Measurements from ENCODE around the gene CSF2RB.

Gene CSF2RB

DNA sequence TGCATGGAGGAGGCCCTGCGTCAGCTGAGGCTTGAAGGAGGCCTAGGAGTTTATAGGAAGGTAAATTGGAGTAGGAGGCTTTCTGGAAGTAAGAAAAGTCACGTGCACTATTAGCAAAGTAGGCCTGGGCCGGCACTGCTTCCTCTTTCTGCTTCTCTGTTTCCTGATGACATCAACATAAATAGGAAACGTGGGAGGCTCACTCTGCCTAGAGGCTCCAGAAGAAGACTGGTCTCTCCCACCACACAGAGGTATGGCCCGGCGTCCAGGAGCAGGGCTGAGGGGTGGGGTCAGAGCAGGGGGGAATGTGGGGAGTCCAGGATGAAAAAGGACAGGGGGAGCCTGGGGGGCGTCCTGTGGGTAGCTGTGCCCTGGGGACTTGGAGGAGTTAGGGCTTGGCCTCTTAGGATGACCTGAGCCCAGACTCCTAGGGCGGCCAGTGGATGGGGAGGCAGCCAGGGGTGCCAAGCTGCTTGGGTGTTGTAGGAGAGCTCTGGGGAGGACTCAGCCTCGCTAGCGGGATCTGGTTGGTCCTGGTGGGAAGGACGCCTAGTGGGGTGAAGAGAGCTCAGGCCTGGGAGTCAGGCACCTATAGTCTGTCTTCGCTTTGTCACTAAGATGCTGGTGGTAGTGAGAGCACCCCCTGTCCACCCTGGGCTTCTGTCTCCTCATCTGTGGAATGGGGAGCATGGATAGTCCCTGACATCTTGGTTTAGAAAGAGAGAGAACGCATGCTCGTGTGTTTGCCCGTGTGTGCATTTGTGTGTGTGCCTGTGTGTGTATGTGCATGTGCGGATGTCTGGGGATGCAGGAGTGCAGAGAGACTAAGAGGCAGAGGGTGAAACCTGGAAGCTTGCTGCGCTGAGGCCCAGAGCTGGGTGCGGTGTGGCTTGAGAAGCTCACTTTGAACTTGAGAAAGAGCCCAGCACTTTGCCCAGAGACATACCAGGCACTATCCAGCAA, at the start of gene CSF2RB:
CSF2RB (plus strand) TSS at position 202 of the 963 bp plus-strand sequence. CDS start 8,580 bp downstream, outside the sequence.
- no peak for DNase-seq

DNA sequence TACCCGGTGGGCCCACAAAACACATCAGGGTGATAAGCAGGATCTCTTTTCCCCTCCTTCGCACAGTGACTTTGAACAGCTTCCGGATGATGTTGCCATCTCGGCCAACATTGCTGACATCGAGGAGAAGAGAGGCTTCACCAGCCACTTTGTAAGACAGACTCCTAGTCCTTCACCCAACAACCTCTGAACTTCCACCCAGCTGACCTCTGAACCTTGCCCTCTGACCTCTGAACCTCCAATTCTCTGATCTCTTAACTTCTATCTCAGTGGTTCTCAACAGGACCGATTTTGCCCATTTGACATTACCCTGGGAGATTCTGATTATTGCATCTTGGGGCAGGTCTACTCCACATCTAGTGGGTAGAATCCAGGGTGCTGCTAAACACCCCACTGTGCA, 49.4 kb upstream of the CSF2RB start:
- DNase-seq, result no peak

DNA sequence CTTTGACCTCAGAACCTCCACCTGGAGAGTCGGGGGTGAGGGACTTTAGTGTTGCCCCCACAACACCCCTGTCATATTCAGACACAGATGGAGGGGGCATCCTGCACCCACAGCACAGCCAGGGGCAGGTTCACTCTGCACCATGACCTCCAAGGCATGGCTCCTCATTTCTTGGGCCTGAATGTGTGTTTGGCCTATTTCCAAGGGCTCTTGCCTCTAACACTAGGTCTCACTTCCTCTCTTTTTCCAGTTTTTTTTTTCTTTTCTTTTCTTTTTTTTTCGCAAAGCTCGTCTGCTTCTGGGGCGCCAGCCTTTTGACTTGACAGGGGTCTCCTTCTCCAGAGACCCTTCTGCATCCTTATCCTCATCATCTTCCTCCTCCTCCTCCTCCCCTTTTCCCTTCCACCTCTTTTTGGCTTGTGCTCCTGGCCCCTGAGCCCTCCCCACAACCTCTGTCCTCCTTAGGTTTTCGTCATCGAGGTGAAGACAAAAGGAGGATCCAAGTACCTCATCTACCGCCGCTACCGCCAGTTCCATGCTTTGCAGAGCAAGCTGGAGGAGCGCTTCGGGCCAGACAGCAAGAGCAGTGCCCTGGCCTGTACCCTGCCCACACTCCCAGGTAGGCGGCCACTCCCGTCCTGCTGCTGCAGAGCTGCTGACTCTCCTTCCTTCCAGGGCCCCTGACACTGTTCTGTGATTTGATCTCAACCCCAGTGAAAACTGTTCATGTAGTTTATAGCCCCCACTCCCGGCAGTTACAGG, 48.8 kb upstream of the CSF2RB start:
- DNase-seq, result no peak

DNA sequence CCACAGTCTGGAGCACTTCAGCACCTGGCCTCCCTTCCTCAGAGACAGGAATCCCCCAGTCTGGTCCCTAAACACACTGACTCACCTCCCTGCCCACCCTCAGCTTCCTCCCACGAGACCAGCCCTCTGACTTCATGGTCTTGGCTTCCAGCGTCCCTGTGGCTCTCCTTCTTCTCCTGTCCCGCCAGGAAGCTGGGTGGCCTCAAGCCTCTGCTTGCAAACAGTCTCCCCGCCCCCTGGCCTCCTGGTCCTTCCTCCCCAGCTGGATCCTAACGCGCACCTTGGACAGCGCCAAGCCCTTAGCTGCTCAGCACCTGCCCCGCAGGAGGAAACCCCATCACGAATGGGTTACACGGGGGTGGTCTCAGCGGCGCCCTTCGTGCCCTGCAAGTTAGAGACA, 48.1 kb upstream of the CSF2RB start:
- DNase-seq, result no peak

DNA sequence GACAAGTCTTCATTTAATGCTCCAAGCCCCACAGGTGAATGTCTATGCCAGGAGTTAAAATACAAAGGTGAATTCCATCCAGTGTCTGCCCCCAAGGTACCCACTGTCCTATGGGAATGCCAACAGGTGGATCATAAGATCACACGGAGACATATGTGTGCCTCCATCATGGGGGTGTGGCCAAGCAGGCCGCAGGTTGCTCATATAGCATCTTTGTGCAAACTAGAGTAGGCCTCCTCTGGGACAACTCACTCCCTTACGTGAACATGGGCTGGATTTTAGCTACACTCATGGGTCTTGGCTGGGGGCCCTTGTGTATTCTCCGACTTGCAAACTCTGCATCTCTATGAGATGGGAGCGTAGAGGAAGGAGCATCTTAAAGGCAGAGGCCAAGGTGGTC, 45.7 kb upstream of the CSF2RB start:
- DNase-seq, result no peak

DNA sequence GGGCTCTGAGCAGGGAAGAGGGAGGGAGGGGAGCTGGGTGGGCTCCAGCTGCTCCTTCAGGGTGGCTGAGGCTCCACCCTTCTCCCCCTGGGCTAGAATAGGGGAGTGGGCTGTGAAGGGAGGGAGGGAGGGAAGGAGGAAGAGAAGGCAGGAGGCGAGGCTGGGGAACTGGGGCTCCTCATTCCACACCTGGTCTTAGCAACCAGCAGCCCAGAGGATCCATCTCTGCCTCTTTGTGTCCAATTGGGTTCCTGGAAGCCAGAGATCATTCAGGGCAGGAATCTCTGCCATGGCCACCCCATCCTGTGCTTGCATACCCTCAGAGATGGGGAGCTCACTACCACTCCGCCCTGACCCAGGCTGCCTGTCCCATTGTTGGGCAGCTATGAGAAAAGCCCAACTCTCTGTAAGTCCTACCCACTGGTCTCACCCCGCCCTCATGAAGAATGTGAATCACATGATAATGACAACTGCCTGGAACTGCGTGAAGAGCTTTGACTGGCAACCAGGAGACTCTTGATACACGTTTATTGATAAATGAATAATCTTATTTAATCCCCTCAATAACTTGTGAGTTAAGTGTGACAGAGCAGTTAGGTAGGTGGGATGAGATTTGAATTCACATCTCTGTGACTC, 44.8 kb upstream of the CSF2RB start:
- no peak for DNase-seq

DNA sequence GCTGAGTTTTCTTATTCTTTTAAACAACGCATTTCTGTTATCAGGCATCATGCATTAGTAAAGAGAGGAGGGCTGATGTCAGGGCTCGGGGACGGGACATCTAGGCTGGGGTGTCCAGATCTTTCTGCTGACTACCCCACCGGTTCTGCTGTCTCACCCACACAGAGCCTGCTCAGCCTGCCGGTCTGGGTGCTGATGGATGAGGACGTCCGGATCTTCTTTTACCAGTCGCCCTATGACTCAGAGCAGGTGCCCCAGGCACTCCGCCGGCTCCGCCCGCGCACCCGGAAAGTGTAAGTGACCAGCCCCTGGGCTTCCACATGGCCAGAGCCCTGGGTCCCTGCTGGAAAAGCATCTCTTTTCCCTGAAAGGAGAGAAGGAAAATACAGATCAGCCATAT, 43.2 kb upstream of the CSF2RB start:
- no peak for DNase-seq

DNA sequence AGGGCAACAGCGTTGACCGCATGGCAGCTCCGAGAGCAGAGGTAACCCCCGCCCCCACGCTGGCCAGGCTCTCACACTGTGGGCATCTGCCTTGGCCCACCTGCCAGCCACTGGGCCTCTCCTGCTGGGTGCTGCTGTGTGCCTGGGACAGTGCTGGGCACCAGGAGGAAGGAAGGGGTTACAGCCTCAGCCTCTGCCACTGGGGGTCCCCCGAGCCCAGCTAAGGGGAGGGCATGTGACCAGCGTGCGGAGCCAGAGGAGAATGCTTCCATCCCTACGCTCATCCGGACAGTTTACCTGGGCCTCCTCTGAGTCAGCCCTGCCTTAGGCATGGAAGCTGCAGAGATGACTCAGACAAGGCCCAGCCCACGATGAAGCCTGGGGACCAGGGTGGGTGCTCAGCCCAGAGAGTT, 41.8 kb upstream of the CSF2RB start:
- DNase-seq, result no peak

DNA sequence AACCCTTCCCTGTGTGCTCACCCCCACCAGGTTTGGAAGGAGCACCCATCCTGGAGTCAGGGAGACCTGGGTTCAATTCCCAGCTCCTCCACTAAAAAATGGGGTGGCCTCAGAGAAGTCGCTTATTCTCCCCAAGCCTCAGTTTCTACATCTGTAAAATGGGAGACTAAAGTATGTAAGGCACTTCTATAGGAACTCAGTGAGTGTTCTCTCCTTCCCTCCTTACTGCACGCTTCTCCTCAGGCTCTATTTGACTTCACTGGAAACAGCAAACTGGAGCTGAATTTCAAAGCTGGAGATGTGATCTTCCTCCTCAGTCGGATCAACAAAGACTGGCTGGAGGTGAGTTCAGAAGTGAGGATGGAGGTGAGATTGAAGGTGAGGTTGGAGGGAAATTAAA, 41.3 kb upstream of the CSF2RB start:
- no peak for DNase-seq

DNA sequence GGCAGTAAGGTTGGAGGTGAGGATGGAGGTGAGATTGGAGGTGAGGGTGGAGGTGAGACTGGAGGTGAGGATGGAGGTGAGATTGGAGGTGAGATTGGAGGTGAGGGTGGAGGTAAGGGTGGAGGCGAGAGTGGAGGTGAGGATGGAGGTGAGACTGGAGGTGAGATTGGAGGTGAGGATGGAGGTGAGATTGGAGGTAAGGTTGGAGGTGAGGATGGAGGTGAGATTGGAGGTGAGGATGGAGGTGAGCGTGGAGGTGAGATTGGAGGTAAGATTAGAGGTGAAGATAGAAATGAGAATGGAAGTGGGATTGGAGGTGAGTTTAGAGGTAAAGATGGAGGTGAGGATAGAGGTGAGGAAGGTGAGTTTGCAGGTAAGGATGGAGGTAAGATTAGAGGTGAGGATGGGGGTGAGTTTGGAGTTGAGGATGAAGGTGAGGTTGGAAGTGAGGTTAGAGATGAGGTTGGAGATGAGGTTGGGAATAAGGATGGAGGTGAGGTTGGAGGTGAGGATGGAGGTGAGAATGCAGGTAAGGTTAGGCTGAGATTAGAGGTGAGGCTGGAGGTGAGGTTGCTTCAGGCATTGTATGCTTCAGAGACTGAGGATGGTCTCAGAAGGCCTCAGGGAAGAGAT, 40.4 kb upstream of the CSF2RB start:
- no peak for DNase-seq

DNA sequence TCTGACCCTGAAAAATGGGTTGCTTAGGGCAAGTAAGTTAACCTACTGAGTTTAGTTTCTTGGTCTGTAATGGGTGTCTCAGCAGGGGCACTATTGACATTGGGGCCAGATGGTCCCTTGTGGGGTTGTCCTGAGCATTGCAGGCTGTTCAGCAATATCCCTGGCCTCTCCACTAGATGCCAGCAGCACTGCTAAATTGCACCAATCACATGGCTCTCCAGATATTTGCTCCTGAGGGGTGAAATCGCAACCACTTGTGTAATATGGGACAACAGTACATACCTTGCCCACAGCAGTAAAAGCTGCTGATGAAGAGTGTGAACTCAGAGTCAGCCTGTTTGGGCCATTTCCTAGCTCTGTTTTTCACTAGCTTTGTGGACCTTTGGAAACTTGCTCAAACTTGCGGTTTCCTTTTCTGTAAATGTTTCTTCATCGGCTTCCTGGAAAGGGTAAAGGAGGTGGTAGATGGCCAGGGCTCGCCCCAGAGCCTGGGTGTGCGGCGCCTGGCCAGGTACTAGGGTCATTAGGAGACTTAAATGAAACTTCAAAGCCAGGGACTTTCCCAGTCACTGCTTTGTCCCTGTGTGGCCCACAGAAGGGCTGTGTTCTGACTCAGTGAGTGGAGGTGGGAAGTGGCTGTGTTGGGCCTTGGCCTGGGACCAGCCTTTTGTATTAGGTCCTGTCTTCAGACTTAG, 39.7 kb upstream of the CSF2RB start:
- DNase-seq, result no peak

DNA sequence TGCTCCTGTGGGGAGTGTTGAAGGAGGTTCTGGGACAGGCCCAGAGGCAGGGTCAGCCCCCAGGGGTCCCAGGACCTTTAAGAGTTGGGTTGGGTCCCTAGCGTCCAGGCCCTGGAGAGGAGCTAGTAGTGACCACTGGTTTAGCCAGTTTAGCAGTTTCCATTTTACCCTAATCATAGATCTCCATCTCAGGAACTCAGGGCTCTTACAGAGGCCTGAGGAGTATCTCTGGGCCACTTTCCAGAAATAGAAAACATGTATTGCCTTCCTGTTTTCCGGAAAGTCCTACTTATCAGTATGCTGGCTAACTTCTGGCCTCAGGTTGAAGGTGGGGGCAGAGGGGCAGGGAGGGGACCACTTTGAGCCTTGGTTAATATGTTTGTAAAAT, 39.1 kb upstream of the CSF2RB start:
- no peak for DNase-seq

DNA sequence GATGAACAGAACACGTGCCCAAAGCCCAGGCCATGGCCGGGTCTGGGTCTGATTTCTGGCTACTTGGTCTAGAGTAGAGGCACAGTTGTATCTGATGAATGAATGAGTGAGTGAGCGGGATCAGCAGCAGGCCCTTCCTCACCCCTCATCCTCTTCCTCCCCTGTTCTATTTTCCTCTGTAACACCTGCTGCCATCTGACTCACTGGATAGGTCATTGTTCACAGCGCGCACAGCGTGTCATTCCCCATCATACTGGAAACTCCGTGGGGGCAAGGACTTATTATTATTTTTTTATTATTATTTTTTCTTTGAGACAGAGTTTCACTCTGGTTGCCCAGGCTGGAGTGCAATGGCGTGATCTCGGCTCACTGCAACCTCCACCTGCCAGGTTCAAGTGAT, 38.7 kb upstream of the CSF2RB start:
- no peak for DNase-seq

DNA sequence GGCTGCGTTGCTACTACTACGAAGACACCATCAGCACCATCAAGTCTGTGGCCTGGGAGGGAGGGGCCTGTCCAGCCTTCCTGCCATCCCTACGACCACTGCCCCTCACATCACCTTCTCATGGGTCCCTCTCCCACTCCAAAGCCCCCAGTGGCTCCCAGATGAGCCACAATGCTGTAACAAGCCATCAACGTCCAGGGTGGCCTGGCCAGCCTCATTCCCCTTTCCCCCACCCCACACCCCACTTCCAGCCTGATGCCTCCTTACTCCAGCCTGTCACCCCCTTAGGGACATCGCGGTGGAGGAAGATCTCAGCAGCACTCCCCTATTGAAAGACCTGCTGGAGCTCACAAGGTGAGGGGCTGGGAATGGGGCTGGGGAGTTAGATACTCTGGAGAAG, 37.7 kb upstream of the CSF2RB start:
- DNase-seq, result no peak

DNA sequence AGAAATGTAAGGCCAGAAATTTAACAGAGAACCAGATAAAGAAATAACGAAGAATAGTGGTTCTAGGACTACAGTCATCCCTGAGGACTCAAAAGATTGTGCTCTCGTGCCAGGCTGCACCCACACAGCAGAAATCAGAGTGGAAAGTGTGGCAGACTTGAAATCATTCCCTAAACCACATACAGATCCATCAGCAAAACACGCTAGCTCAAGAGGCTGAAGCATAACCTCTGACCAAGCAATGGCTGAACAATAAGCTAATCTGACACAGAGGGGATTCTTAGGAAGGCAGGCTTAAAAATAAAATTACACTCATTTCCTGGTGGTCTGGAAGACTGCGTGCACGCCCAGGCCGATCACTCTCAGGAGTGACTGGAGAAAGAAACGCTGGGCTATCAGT, 33.7 kb upstream of the CSF2RB start:
- DNase-seq, result no peak

DNA sequence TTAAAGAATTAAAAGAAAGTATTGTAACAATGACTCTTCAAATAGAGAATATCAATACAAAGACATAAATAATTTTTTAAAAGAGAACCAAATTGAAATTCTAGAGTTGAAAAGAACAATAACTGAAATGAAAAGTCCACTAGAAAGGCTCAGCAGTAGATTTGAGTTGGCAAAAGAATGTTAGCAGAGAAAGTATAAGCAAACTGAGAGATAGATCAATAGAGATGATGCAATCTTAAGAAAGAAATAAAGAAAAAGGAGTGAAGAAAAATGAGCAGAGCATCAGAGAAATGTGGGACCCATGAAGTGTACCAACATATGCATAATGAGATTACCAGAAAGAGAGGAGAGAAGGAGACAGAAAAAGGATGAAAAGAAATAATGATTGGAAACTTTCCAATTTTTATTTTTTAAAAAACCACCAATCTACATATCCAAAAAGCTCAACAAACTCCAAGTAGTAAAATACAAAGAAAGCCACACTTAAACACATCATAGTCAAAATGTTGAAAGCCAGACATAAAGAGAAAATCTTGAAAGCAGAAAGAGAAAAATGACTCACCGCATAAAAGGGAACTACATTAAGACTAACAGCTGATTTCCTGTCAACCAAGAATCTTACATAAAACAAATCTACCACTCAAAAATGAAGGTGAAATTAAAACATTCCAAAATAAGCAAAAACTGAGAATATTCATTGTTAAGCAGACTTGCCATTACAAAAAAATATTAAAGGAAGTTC, 31.8 kb upstream of the CSF2RB start:
- DNase-seq, result no peak

DNA sequence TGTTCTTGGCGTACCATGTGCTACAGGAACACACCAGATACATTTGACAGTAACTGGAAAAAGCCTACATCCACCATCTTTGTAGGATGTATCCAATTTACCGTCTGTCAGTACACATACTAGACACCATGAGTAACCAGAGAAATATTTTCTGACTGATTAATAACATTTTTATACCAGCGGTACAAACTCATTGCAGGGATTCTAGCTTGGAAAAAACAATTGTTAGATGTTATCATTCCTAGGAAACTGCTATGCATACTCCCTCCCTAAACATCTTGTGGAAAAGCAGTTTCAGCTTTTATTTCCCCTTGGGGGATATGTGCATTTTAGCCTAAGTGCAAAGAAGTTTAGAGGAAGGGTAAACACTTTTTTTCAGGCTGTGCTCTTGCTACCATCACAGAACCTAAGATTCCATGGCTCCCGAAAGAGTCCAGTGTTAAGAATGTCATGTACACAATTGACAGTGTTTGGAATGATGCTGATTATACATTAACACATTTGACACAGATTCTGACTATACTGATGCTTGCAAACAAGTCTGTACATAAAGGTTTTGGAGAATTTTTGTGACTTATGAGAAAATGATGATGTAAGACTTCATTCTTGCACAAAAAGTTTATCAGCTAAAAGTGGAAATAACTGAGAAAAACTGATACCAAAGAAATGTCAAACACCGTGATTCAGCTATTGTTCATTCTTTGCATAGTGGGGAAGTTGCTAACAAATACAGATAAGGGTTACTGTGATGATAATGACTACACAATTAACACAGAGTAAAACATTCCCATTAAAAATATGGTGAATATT, 28.9 kb upstream of the CSF2RB start:
- DNase-seq, result no peak

DNA sequence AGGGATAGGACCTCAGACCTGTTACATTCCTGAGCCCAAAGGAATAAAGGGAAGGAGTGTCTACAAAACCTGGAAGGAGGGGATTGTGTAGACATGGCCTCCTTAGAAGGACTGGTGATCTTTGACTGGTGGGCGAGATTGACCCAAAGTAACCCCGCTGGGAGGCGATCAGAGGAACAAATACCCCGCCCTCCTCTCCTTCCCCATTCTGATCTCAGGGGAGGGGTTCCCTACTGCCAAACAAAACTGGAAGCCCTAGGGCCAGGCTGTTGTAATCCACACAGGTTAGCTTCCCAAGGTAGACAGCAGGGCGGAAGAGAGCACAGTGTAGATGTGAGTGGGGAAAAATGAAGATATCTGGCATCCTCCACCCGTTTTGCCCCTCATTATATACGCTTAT, 28.0 kb upstream of the CSF2RB start:
- no peak for DNase-seq

DNA sequence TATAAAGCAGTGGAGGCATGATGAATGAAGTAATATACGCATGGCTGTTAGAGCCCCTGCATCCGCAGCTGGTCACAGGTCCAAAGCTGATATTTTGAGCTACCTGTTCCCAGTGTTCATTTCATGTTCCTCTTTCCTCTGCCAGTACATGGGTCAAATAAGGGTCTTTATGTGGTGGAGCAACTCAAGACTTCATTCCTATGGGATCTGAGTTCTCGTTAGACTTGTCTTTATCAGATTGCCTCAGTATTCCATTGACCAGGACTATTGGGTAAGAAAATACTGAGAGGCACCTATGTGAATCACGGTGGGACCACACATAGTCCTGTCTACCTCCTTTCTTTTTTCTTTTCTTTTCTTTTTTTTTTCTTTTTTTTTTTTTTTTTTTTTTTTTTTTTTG, 27.4 kb upstream of the CSF2RB start:
- no peak for DNase-seq

DNA sequence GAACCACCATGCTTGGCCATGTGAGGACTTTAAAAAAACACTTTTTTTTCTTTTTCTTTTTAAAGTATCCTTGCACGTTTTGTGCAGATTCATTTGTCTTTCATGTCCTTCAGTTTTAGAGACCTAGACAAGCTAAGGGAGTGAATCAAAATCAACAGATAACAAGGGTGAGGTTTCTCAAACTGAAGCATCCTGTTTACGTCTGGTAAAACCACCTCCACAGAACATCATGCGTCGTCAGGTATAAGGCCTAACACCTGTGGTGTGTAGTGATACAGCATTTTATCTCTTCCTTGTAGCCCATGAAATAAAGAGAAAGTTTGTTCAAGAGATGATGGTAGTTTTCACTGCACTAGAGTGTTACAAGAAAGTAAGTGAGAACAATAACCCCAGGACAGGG, 26.3 kb upstream of the CSF2RB start:
- DNase-seq, result no peak

DNA sequence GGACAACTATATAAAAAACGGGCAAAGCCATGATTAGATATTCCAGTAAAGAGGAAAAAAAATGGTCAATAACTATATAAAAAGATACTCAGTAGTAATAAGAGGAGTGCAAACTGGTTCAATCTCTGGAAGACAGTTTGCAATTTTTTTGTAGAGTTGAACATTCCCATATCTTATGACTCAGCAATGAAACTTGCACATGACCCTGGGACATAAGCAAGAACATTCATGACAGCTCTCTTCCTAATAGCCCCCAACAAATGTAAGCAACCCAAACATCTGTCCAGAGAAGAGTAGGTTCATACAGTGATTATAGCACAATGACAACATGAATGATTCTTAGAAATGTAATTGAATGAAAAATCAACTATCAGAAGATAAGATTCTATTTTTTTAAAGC, 21.8 kb upstream of the CSF2RB start:
- DNase-seq, result no peak
